ENCODE measurements around the gene CCNL2.

The CCNL2 gene

DNA sequence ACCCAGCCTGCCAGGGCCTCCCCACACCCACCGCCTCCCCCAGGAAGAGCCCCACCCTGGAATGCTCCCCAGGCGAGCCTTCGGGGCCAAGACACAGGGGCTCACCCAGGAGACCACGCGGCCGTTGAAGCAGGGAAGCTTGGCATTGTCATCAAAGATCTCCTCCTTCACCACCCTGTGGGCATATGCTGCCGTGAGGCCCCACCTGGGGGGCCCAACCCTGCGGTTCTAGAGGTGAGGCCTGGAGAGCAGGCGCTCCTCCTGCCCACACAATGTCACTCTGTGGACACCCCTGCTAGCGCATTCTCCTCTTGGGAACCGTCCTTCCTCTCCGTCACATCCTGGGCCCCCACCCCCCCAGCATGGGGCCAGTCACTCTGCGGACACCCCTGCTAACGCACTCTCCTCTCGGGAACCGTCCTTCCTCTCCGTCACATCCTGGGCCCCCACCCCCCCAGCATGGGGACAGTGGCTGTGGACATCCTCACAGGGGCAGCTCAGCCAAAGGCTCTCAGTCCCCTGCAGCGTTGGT, 56.5 kb downstream of the CCNL2 start:
- peaks cover 18% of the 10 kb centered on the region; the same call in 1 of the 2 replicates for H3K79me2 ChIP-seq (ENCODE audit: insufficient read depth, low read length)
- H2AFZ ChIP-seq (ENCODE audit: low read length), result no peak overlapping the region
- H3K27me3 ChIP-seq (ENCODE audit: insufficient read depth, low read length, poor library complexity, severe bottlenecking), result no peaks in the 10 kb centered on the region
- H3F3A ChIP-seq (ENCODE audit: low read depth), result no peaks in the 10 kb centered on the region
- TF ChIP-seq EZH2phosphoT487 (IDR thresholded peaks at IDR 0.05; ENCODE audit: borderline replicate concordance), result no peak
- TF ChIP-seq, protein P1, sequence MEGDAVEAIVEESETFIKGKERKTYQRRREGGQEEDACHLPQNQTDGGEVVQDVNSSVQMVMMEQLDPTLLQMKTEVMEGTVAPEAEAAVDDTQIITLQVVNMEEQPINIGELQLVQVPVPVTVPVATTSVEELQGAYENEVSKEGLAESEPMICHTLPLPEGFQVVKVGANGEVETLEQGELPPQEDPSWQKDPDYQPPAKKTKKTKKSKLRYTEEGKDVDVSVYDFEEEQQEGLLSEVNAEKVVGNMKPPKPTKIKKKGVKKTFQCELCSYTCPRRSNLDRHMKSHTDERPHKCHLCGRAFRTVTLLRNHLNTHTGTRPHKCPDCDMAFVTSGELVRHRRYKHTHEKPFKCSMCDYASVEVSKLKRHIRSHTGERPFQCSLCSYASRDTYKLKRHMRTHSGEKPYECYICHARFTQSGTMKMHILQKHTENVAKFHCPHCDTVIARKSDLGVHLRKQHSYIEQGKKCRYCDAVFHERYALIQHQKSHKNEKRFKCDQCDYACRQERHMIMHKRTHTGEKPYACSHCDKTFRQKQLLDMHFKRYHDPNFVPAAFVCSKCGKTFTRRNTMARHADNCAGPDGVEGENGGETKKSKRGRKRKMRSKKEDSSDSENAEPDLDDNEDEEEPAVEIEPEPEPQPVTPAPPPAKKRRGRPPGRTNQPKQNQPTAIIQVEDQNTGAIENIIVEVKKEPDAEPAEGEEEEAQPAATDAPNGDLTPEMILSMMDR (conservative IDR thresholded peaks at IDR 0.05; ENCODE audit: low read length), result no peak
- no peak overlapping the region for H3K9ac ChIP-seq (ENCODE audit: low read depth, low read length, poor library complexity, severe bottlenecking)
- no peaks in the 10 kb centered on the region; the same call in 1 of the 2 replicates for H3K36me3 ChIP-seq (ENCODE audit: insufficient read depth, low read length)
- peaks cover 10% of the 10 kb centered on the region for H3K4me1 ChIP-seq (ENCODE audit: insufficient read depth, low read length, poor library complexity, severe bottlenecking)
- H3K4me3 ChIP-seq (ENCODE audit: low read length, poor library complexity, severe bottlenecking), result no peak overlapping the region
- H3K9me3 ChIP-seq (ENCODE audit: insufficient read depth, low read depth, low read length), result no peaks in the 10 kb centered on the region
- peaks cover 14% of the 10 kb centered on the region for H4K20me1 ChIP-seq (ENCODE audit: insufficient read depth, low read length, poor library complexity, severe bottlenecking)
- no peaks in the 10 kb centered on the region for H3K9me2 ChIP-seq (replicated peaks; ENCODE audit: low read depth, low read length)
- H3K4me2 ChIP-seq (ENCODE audit: low read depth, low read length, poor library complexity, severe bottlenecking), result no peak overlapping the region

DNA sequence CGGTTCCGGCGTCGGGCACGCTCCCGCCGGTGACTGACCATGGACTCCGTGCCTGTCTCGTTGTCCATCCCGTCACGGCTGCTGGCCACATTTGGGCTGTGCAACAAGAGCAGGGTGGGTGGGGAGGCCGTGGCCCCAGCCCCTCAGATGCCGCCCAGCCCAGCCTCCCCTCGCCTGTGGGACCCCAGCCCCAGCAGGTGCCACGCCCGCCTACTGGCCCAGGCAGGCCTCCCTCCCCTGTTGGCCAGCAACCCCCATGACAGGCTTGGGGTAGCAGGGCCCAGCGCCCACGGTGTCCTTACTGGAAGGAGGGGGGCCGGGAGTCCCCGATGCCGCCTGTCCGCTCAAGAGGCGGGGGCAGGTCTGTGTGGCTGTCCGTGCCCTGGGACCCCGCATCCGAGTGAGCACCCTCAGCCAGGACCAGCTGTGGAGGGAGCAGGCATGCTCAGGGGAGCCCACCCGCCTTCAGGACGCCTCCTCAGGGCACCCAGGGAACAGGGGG, 57.0 kb downstream of the CCNL2 start:
- TF ChIP-seq, protein P1 (conservative IDR thresholded peaks at IDR 0.05; ENCODE audit: low read length), result no peak
- no peak for TF ChIP-seq EZH2phosphoT487 (IDR thresholded peaks at IDR 0.05; ENCODE audit: borderline replicate concordance)

DNA sequence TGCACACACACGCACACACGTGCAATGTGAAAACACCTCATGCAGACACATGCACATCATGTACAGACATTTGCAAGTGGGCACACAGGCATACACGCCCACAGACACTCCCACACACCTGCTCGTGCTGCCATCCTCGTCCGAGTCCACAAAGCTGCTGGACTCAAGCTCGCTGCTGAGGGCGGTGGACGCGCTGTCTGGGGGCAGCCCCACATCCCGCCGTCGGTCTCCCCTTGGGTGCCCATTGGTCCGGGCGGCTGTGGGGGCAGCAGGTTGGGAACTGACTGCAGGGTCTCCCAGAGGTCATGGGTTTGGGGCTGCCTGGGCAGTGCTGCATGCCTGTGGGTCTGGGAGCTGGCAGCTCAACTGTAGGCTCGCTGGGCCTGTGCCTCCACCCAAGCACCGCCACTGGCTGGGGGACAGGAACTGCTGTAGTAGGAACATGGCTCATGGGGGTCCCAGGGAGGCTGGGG, 57.5 kb downstream of the CCNL2 start:
- Histone ChIP-seq H3K9ac (ENCODE audit: low read depth, low read length, poor library complexity, severe bottlenecking) (no peak overlapping the region), H3K4me3 (ENCODE audit: low read length, poor library complexity, severe bottlenecking) (no peak overlapping the region), H4K20me1 (ENCODE audit: insufficient read depth, low read length, poor library complexity, severe bottlenecking) (peaks cover 9% of the 10 kb centered on the region), H3K27me3 (ENCODE audit: insufficient read depth, low read length, poor library complexity, severe bottlenecking) (no peaks in the 10 kb centered on the region), H3K9me2 (replicated peaks; ENCODE audit: low read depth, low read length) (no peaks in the 10 kb centered on the region), H3K36me3 (ENCODE audit: insufficient read depth, low read length) (no peaks in the 10 kb centered on the region; the same call in 1 of the 2 replicates), H3K79me2 (ENCODE audit: insufficient read depth, low read length) (peaks cover 8% of the 10 kb centered on the region; the same call in 1 of the 2 replicates), H3K4me1 (ENCODE audit: insufficient read depth, low read length, poor library complexity, severe bottlenecking) (no peaks in the 10 kb centered on the region), H2AFZ (ENCODE audit: low read length) (no peak overlapping the region), H3F3A (ENCODE audit: low read depth) (no peaks in the 10 kb centered on the region), H3K9me3 (ENCODE audit: insufficient read depth, low read depth, low read length) (no peaks in the 10 kb centered on the region), H3K4me2 (ENCODE audit: low read depth, low read length, poor library complexity, severe bottlenecking) (no peak overlapping the region)
- TF ChIP-seq, protein P1 (conservative IDR thresholded peaks at IDR 0.05; ENCODE audit: low read length), result no peak
- no peak for TF ChIP-seq EZH2phosphoT487 (IDR thresholded peaks at IDR 0.05; ENCODE audit: borderline replicate concordance)

More for the DNA sequence above, 57.0 kb downstream of the CCNL2 start:
- H3K9me3 ChIP-seq (ENCODE audit: insufficient read depth, low read depth, low read length), result no peaks in the 10 kb centered on the region
- peaks cover 9% of the 10 kb centered on the region for H4K20me1 ChIP-seq (ENCODE audit: insufficient read depth, low read length, poor library complexity, severe bottlenecking)
- no peaks in the 10 kb centered on the region for H3K27me3 ChIP-seq (ENCODE audit: insufficient read depth, low read length, poor library complexity, severe bottlenecking)
- no peaks in the 10 kb centered on the region for H3F3A ChIP-seq (ENCODE audit: low read depth)
- H3K4me2 ChIP-seq (ENCODE audit: low read depth, low read length, poor library complexity, severe bottlenecking), result no peak overlapping the region
- H3K36me3 ChIP-seq (ENCODE audit: insufficient read depth, low read length), result no peaks in the 10 kb centered on the region; the same call in 1 of the 2 replicates
- no peak overlapping the region for H3K9ac ChIP-seq (ENCODE audit: low read depth, low read length, poor library complexity, severe bottlenecking)
- H3K4me1 ChIP-seq (ENCODE audit: insufficient read depth, low read length, poor library complexity, severe bottlenecking), result peaks cover 5% of the 10 kb centered on the region
- H3K9me2 ChIP-seq (replicated peaks; ENCODE audit: low read depth, low read length), result no peaks in the 10 kb centered on the region
- no peak overlapping the region for H3K4me3 ChIP-seq (ENCODE audit: low read length, poor library complexity, severe bottlenecking)
- no peak overlapping the region for H2AFZ ChIP-seq (ENCODE audit: low read length)
- peaks cover 13% of the 10 kb centered on the region; the same call in 1 of the 2 replicates for H3K79me2 ChIP-seq (ENCODE audit: insufficient read depth, low read length)
